GM12801 (cell line): ENCODE data around the gene LRMDA.

ENCODE experiments used
- CTCF ChIP-seq: IDR thresholded peaks from one replicate; pipeline ENCODE4 v1.5.1; 2011; ENCODE audit warnings: control low read depth; ENCODE audit not compliant: insufficient read length; ENCODE audit errors: extremely low read depth

The LRMDA gene

GRCh38 chr10:75694790-75695189, 263.4 kb downstream of the LRMDA start:
- TF ChIP-seq CTCF = no peak

GRCh38 chr10:75695994-75696393, 264.6 kb downstream of the LRMDA start:
- TF ChIP-seq CTCF = no peak

- no peak for TF ChIP-seq CTCF
These were observed 265.1 kb downstream of the LRMDA start for GRCh38 chr10:75696536-75696935.

GRCh38 chr10:75703191-75703854, 271.9 kb downstream of the LRMDA start:
- TF ChIP-seq CTCF = no peak

- no peak for TF ChIP-seq CTCF
These were observed 274.0 kb downstream of the LRMDA start for GRCh38 chr10:75705426-75705825.

GRCh38 chr10:75707080-75707840, 275.8 kb downstream of the LRMDA start:
- TF ChIP-seq CTCF = no peak

GRCh38 chr10:75708060-75708459, 276.6 kb downstream of the LRMDA start:
- TF ChIP-seq CTCF = no peak
